HuH-7 (cell line): ENCODE data around the gene OR51B2.

Source experiments
- DNase-seq: peaks from one replicate; pipeline ENCODE4 v3.0.0; 2011; ENCODE audit warnings: low spot score

OR51B2 gene

GRCh38 chr11:5283882-5284281 lies 40.2 kb downstream of the OR51B2 start:
- no peak for DNase-seq

- no peak for DNase-seq
Observed at GRCh38 chr11:5283086-5283485, 41.0 kb downstream of the OR51B2 start.

GRCh38 chr11:5282628-5283027 lies 41.5 kb downstream of the OR51B2 start:
- no peak for DNase-seq

GRCh38 chr11:5281596-5281995 lies 42.5 kb downstream of the OR51B2 start:
- no peak for DNase-seq

- no peak for DNase-seq
Observed at GRCh38 chr11:5280582-5281102, 43.5 kb downstream of the OR51B2 start.

GRCh38 chr11:5279471-5280090 lies 44.5 kb downstream of the OR51B2 start:
- no peak for DNase-seq

- no peak for DNase-seq
Observed at GRCh38 chr11:5277807-5278382, 46.2 kb downstream of the OR51B2 start.

GRCh38 chr11:5276697-5277096 lies 47.4 kb downstream of the OR51B2 start:
- DNase-seq = no peak

GRCh38 chr11:5275369-5276110 lies 48.6 kb downstream of the OR51B2 start:
- DNase-seq = no peak

GRCh38 chr11:5274395-5274794 lies 49.7 kb downstream of the OR51B2 start:
- no peak for DNase-seq
